Fibroblast of lung (primary cell): ENCODE measurements around the gene SH2D3C. TPM values are rescaled to one million over a fixed set of nuclear protein-coding genes. Genes with fewer than 3 reads are reported as not detected.

Source experiments
- DNase-seq, 2 donors: peaks; one replicate each; pipeline versions ENCODE4 v3.0.0 to v3.0.0-alpha.2; 2010; ENCODE audit warnings: low read depth in 2 of 2
- H2AFZ ChIP-seq: 2 replicates; pipeline ENCODE4 v1.5.1; 2012; ENCODE audit warnings: low read length, control low read depth, inconsistent platforms
- H3K27ac ChIP-seq: 2 replicates; pipeline ENCODE4 v1.5.1; 2011; ENCODE audit warnings: low read length, control low read depth; ENCODE audit not compliant: insufficient read depth
- H3K27me3 ChIP-seq: 2 replicates; pipeline ENCODE4 v1.5.1; 2011; ENCODE audit warnings: mild to moderate bottlenecking, low read length; ENCODE audit not compliant: control insufficient read depth, insufficient read depth
- H3K36me3 ChIP-seq: 2 replicates; pipeline ENCODE4 v1.5.1; 2011; ENCODE audit warnings: low read length; ENCODE audit not compliant: control insufficient read depth, insufficient read depth
- H3K4me1 ChIP-seq: 2 replicates; pipeline ENCODE4 v1.5.1; 2011; ENCODE audit warnings: low read length; ENCODE audit not compliant: control insufficient read depth, insufficient read depth; ENCODE audit errors: extremely low read depth
- H3K4me2 ChIP-seq: 2 replicates; pipeline ENCODE4 v1.5.1; 2011; ENCODE audit warnings: low read length, control low read depth; ENCODE audit not compliant: insufficient read depth; ENCODE audit errors: extremely low read depth
- H3K4me3 ChIP-seq, 4 experiments: fragments of 200-600 bp in 1 of 4; sonication (generic) in 1 of 4; replicated peaks in 1 of 4; 2 replicates each; pipeline ENCODE4 v1.5.1; 2011 to 2016; ENCODE audit warnings: low read length in 4 of 4, low read depth in 3 of 4, mild to moderate bottlenecking in 3 of 4, control low read depth in 2 of 4, inconsistent platforms in 1 of 4, mixed read lengths in 1 of 4; ENCODE audit not compliant: insufficient read depth in 1 of 4; ENCODE audit errors: control extremely low read depth in 1 of 4
- H3K79me2 ChIP-seq: 2 replicates; pipeline ENCODE4 v1.5.1; 2012; ENCODE audit warnings: mild to moderate bottlenecking, low read length, inconsistent platforms; ENCODE audit not compliant: control insufficient read depth, insufficient read depth
- H3K9ac ChIP-seq: 2 replicates; pipeline ENCODE4 v1.5.1; 2011; ENCODE audit warnings: mild to moderate bottlenecking, low read length, control low read depth; ENCODE audit not compliant: insufficient read depth
- H3K9me3 ChIP-seq: 2 replicates; pipeline ENCODE4 v1.5.1; 2012; ENCODE audit warnings: low read depth, low read length; ENCODE audit not compliant: control insufficient read depth, insufficient read depth
- H4K20me1 ChIP-seq: 2 replicates; pipeline ENCODE4 v1.5.1; 2011; ENCODE audit warnings: low read length; ENCODE audit not compliant: control insufficient read depth, insufficient read depth; ENCODE audit errors: extremely low read depth
- CTCF ChIP-seq, 2 donors: IDR thresholded peaks in 1 of 2; conservative IDR thresholded peaks in 1 of 2; 1 replicate in 1 of 2; 2 replicates in 1 of 2; pipeline ENCODE4 v1.5.1; 2011 to 2012; ENCODE audit warnings: low read length in 2 of 2, control low read depth in 1 of 2, inconsistent platforms in 1 of 2, low read depth in 1 of 2, mild to moderate bottlenecking in 1 of 2
- EZH2 ChIP-seq: IDR thresholded peaks from 2 replicates; pipeline ENCODE4 v1.5.1; 2012; ENCODE audit warnings: low read length, control low read depth, mild to moderate bottlenecking; ENCODE audit errors: missing control alignments
- polyA plus RNA-seq, 2 donors: library from polyadenylated mRNA; depleted of rRNA in 1 of 2; stranded (reverse) in 1 of 2; unstranded in 1 of 2; fragments of >200 nt; gene quantifications; 2 replicates each; pipeline ENCODE4 v1.2.1, GENCODE V29; 2011 to 2012; ENCODE audit warnings: missing spikeins in 1 of 2
- total RNA-seq: library from RNA; depleted of rRNA; stranded (reverse); fragments of >200 nt; gene quantifications from 2 replicates; pipeline ENCODE4 v1.2.1, GENCODE V29; 2014

SH2D3C gene
- total and polyA plus RNA-seq, 2 donors (not counting 1 experiment from before 2014, with no cell fraction given), result 1.2 TPM; not detected in 1

GRCh38 chr9:127809540-127810377 is 31.3 kb upstream of the SH2D3C start:
- peak in 1 of 2 donors; percentile 20 for DNase-seq
- peaks cover 8% of the 10 kb centered on the region for H3K79me2 ChIP-seq
- peaks cover 31% of the 10 kb centered on the region for H3K36me3 ChIP-seq
- H3K27ac ChIP-seq, result no peak overlapping the region
- no peaks in the 10 kb centered on the region for H3K4me1 ChIP-seq
- no peak overlapping the region for H3K4me3 ChIP-seq
- TF ChIP-seq CTCF (conservative IDR thresholded peaks at IDR 0.05 in 1 of 2, IDR thresholded peaks at IDR 0.05 in 1 of 2; ENCODE audit: low read depth in 1 of 2, low read length in 2 of 2) (no peak), EZH2 (no peak)
- H4K20me1 ChIP-seq, result no peaks in the 10 kb centered on the region
- no peaks in the 10 kb centered on the region for H3K27me3 ChIP-seq
- H3K4me2 ChIP-seq, result no peak overlapping the region
- no peaks in the 10 kb centered on the region for H3K9me3 ChIP-seq
- H2AFZ ChIP-seq, result no peak overlapping the region
- H3K9ac ChIP-seq, result no peak overlapping the region

GRCh38 chr9:127809002-127809539 is 30.6 kb upstream of the SH2D3C start:
- H3K27me3 ChIP-seq, result no peaks in the 10 kb centered on the region
- peaks cover 5% of the 10 kb centered on the region for H3K4me1 ChIP-seq
- H3K27ac ChIP-seq, result no peak overlapping the region
- H3K9me3 ChIP-seq, result no peaks in the 10 kb centered on the region
- H4K20me1 ChIP-seq, result no peaks in the 10 kb centered on the region
- H3K4me2 ChIP-seq, result no peak overlapping the region
- H2AFZ ChIP-seq, result no peak overlapping the region
- peaks cover 30% of the 10 kb centered on the region for H3K36me3 ChIP-seq
- H3K4me3 ChIP-seq, result no peak overlapping the region
- H3K79me2 ChIP-seq, result peaks cover 14% of the 10 kb centered on the region
- no peak for TF ChIP-seq EZH2
- TF ChIP-seq CTCF (conservative IDR thresholded peaks at IDR 0.05 in 1 of 2, IDR thresholded peaks at IDR 0.05 in 1 of 2; ENCODE audit: low read depth in 1 of 2, low read length in 2 of 2), result no peak
- no peak overlapping the region for H3K9ac ChIP-seq
- no peak for DNase-seq

GRCh38 chr9:127808347-127809001 is 30.0 kb upstream of the SH2D3C start:
- H4K20me1 ChIP-seq, result no peaks in the 10 kb centered on the region
- H3K9ac ChIP-seq, result no peak overlapping the region
- H3K9me3 ChIP-seq, result no peaks in the 10 kb centered on the region
- H3K36me3 ChIP-seq, result peaks cover 28% of the 10 kb centered on the region
- H2AFZ ChIP-seq, result no peak overlapping the region
- peaks cover 20% of the 10 kb centered on the region for H3K79me2 ChIP-seq
- H3K27ac ChIP-seq, result no peak overlapping the region
- no peak for DNase-seq
- no peak overlapping the region for H3K4me2 ChIP-seq
- H3K4me3 ChIP-seq, result no peak overlapping the region
- peaks cover 9% of the 10 kb centered on the region for H3K4me1 ChIP-seq
- no peaks in the 10 kb centered on the region for H3K27me3 ChIP-seq
- TF ChIP-seq EZH2 (no peak), CTCF (conservative IDR thresholded peaks at IDR 0.05 in 1 of 2, IDR thresholded peaks at IDR 0.05 in 1 of 2; ENCODE audit: low read depth in 1 of 2, low read length in 2 of 2) (no peak)
